CD4-positive, CD25-positive, alpha-beta regulatory T cell (primary cell): ENCODE measurements around the gene DESI2. TPM values are rescaled to one million over a fixed set of nuclear protein-coding genes. Genes with fewer than 3 reads are reported as not detected.
"Not testable (repeated sequence)": the region's sequence is repeated elsewhere in the genome, so short reads cannot be mapped to it uniquely, and the experiment has no call there.

Experiments used
- ATAC-seq, 2 donors: fragments of 150-1000 bp; cut with Tn5 transposase; one replicate each; pipeline ENCODE4 v1.10.0; 2021; ENCODE audit warnings: low read depth in 2 of 2, moderate number of reproducible peaks in 2 of 2, moderate library complexity in 1 of 2
- DNase-seq, 3 donors: peaks; one replicate each; pipeline versions ENCODE4 v3.0.0 to v3.0.0-alpha.2; 2012 to 2022; ENCODE audit warnings: mixed read lengths in 1 of 3
- H3K27ac ChIP-seq: one replicate; pipeline ENCODE4 v1.7.0; 2013; ENCODE audit warnings: mild to moderate bottlenecking, low read length; ENCODE audit not compliant: insufficient read depth, poor library complexity, severe bottlenecking
- H3K27me3 ChIP-seq: one replicate; pipeline ENCODE4 v1.7.0; 2013; ENCODE audit warnings: low read length; ENCODE audit not compliant: control insufficient read depth, insufficient read depth
- H3K36me3 ChIP-seq: one replicate; pipeline ENCODE4 v1.7.0; 2013; ENCODE audit warnings: mild to moderate bottlenecking, low read length, moderate library complexity; ENCODE audit not compliant: control insufficient read depth, insufficient read depth
- H3K4me1 ChIP-seq: 2 replicates; pipeline ENCODE4 v1.7.0; 2013; ENCODE audit warnings: mild to moderate bottlenecking, low read length; ENCODE audit not compliant: insufficient read depth, control insufficient read depth, poor library complexity, severe bottlenecking
- H3K4me3 ChIP-seq: one replicate; pipeline ENCODE4 v1.7.0; 2013; ENCODE audit warnings: low read depth, mild to moderate bottlenecking, low read length, moderate library complexity
- H3K9me3 ChIP-seq, 2 experiments: 1 replicate in 1 of 2; 2 replicates in 1 of 2; pipeline ENCODE4 v1.7.0; 2013; ENCODE audit warnings: low read length in 2 of 2, mild to moderate bottlenecking in 1 of 2, moderate library complexity in 1 of 2; ENCODE audit not compliant: control insufficient read depth in 2 of 2
- H3K27ac Mint-ChIP-seq, 3 donors: one replicate each; pipeline ENCODE4 v1.8.0; 2020 to 2022; ENCODE audit warnings: mild to moderate bottlenecking in 3 of 3, mixed read lengths in 3 of 3, moderate library complexity in 2 of 3
- H3K27me3 Mint-ChIP-seq: one replicate; pipeline ENCODE4 v1.8.0; 2022; ENCODE audit warnings: mild to moderate bottlenecking, mixed read lengths
- H3K36me3 Mint-ChIP-seq: one replicate; pipeline ENCODE4 v1.8.0; 2020; ENCODE audit warnings: mixed read lengths
- H3K4me1 Mint-ChIP-seq, 4 donors: one replicate each; pipeline ENCODE4 v1.8.0; 2020 to 2022; ENCODE audit warnings: mixed read lengths in 4 of 4, mild to moderate bottlenecking in 1 of 4
- H3K4me3 Mint-ChIP-seq, 4 donors: one replicate each; pipeline ENCODE4 v1.8.0; 2020 to 2022; ENCODE audit warnings: mild to moderate bottlenecking in 4 of 4, mixed read lengths in 4 of 4, moderate library complexity in 3 of 4
- H3K9me3 Mint-ChIP-seq, 7 donors: one replicate each; pipeline ENCODE4 v1.8.0; 2020 to 2022; ENCODE audit warnings: mixed read lengths in 7 of 7, mild to moderate bottlenecking in 3 of 7, moderate library complexity in 2 of 7
- polyA plus RNA-seq, 4 donors: library from polyadenylated mRNA; unstranded; fragments of 300-500 nt; fragmentation: Illumina TruSeq; gene quantifications; one replicate each; pipeline ENCODE4 v1.2.3, GENCODE V29; 2021
- total RNA-seq: library from RNA; stranded (reverse); gene quantifications from one replicate; pipeline ENCODE4 v1.2.3, GENCODE V29; 2022

DESI2 gene
- total and polyA plus RNA-seq, 5 donors from 2014 or later, result 15.6 to 23.7 (median 18.4) TPM

- Mint-ChIP-seq H3K4me1 (peaks cover 14 to 37% (median 22%) of the 10 kb centered on the region in 4 donors), H3K36me3 (peaks cover 14% of the 10 kb centered on the region)
- DNase-seq, H3K27ac ChIP-seq, H3K36me3 ChIP-seq, H3K4me1 ChIP-seq, ATAC-seq, H3K4me3 ChIP-seq, H3K4me3 Mint-ChIP-seq, H3K9me3 Mint-ChIP-seq, H3K9me3 ChIP-seq, H3K27me3 ChIP-seq, H3K27me3 Mint-ChIP-seq, H3K27ac Mint-ChIP-seq: not testable (repeated sequence)
Measured at GRCh38 chr1:244666672-244667418, 13.9 kb downstream of the DESI2 start.

GRCh38 chr1:244667797-244668196 is 14.9 kb downstream of the DESI2 start:
- Mint-ChIP-seq H3K36me3 (peaks cover 19% of the 10 kb centered on the region), H3K4me1 (peaks cover 14 to 32% (median 16%) of the 10 kb centered on the region in 4 donors), H3K4me3 (no peak overlapping the region), H3K27me3 (no peaks in the 10 kb centered on the region), H3K9me3 (no peaks in the 10 kb centered on the region), H3K27ac (no peak overlapping the region)
- Histone ChIP-seq H3K4me1 (no peaks in the 10 kb centered on the region), H3K4me3 (no peak overlapping the region), H3K27me3 (no peaks in the 10 kb centered on the region), H3K36me3 (peaks cover 2% of the 10 kb centered on the region), H3K27ac (no peak overlapping the region), H3K9me3 (no peaks in the 10 kb centered on the region)
- DNase-seq, result no peak
- ATAC-seq, result no peak

GRCh38 chr1:244672946-244673682 is 20.2 kb downstream of the DESI2 start:
- Histone ChIP-seq H3K9me3 (no peaks in the 10 kb centered on the region), H3K27ac (no peak overlapping the region), H3K4me3 (no peak overlapping the region), H3K36me3 (peaks cover 2% of the 10 kb centered on the region), H3K27me3 (no peaks in the 10 kb centered on the region), H3K4me1 (no peaks in the 10 kb centered on the region)
- no peak for ATAC-seq
- Mint-ChIP-seq H3K4me1 (peaks cover 38 to 48% (median 42%) of the 10 kb centered on the region in 4 donors), H3K27me3 (no peaks in the 10 kb centered on the region), H3K36me3 (peaks cover 29% of the 10 kb centered on the region), H3K9me3 (no peaks in the 10 kb centered on the region), H3K27ac (peak overlapping the region in 2 of 3 donors; percentile 11 to 69), H3K4me3 (no peak overlapping the region)
- no peak for DNase-seq

- no peak for ATAC-seq
- DNase-seq, result no peak
- H3K27ac ChIP-seq, result no peak overlapping the region
- H3K27ac Mint-ChIP-seq, result no peak overlapping the region
- H3K27me3 Mint-ChIP-seq, result no peaks in the 10 kb centered on the region
- no peaks in the 10 kb centered on the region for H3K9me3 Mint-ChIP-seq
- H3K36me3 ChIP-seq, result peaks cover 2% of the 10 kb centered on the region
- no peak overlapping the region for H3K4me3 ChIP-seq
- no peaks in the 10 kb centered on the region for H3K27me3 ChIP-seq
- no peak overlapping the region for H3K4me3 Mint-ChIP-seq
- peaks cover 34% of the 10 kb centered on the region for H3K36me3 Mint-ChIP-seq
- H3K4me1 Mint-ChIP-seq, result peaks cover 35 to 47% (median 43%) of the 10 kb centered on the region in 4 donors
- H3K4me1 ChIP-seq, result no peaks in the 10 kb centered on the region
- H3K9me3 ChIP-seq, result no peaks in the 10 kb centered on the region
Measured at GRCh38 chr1:244674446-244674845, 21.5 kb downstream of the DESI2 start.

DNA sequence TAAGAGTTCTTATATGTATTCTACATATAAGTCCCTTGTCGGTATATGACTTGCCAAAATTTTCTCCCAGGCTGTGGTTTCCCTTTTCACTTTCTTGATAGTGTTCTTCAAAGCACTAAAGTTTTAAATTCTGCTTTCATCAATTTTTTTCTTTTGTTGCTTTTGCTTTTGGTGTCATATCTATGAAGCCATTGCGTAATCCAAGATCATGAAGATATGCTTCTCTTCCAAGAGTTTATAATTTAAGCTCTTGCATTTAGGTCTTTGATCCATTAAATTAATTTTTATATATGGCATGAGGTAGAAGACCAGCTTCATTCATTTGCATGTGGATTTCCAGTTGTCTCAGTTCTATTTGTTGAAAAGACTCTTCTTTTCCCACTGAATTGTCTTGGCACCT is 22.2 kb downstream of the DESI2 start:
- H3K4me1 ChIP-seq, result no peaks in the 10 kb centered on the region
- no peak overlapping the region for H3K4me3 Mint-ChIP-seq
- no peak overlapping the region for H3K4me3 ChIP-seq
- H3K27me3 Mint-ChIP-seq, result no peaks in the 10 kb centered on the region
- ATAC-seq (no peak), DNase-seq (no peak)
- H3K4me1 Mint-ChIP-seq, result peaks cover 37 to 52% (median 43%) of the 10 kb centered on the region in 4 donors
- no peaks in the 10 kb centered on the region for H3K27me3 ChIP-seq
- no peaks in the 10 kb centered on the region for H3K9me3 ChIP-seq
- H3K36me3 Mint-ChIP-seq, result peaks cover 35% of the 10 kb centered on the region
- H3K27ac ChIP-seq, result no peak overlapping the region
- peak overlapping the region in 1 of 3 donors; percentile 38 for H3K27ac Mint-ChIP-seq
- no peaks in the 10 kb centered on the region for H3K9me3 Mint-ChIP-seq
- H3K36me3 ChIP-seq, result peaks cover 5% of the 10 kb centered on the region

GRCh38 chr1:244678697-244679096 is 25.8 kb downstream of the DESI2 start:
- Mint-ChIP-seq H3K4me1 (peaks cover 33 to 57% (median 42%) of the 10 kb centered on the region in 4 donors), H3K4me3 (no peak overlapping the region), H3K27ac (no peak overlapping the region), H3K9me3 (peaks cover 0 to 2% (median 0%) of the 10 kb centered on the region in 7 donors), H3K36me3 (peaks cover 33% of the 10 kb centered on the region), H3K27me3 (no peaks in the 10 kb centered on the region)
- Histone ChIP-seq H3K9me3 (no peaks in the 10 kb centered on the region), H3K4me1 (no peaks in the 10 kb centered on the region), H3K27ac (no peak overlapping the region), H3K27me3 (no peaks in the 10 kb centered on the region), H3K36me3 (peaks cover 7% of the 10 kb centered on the region), H3K4me3 (no peak overlapping the region)
- no peak for ATAC-seq
- no peak for DNase-seq

- no peak overlapping the region for H3K4me3 ChIP-seq
- H3K36me3 ChIP-seq, result peaks cover 7% of the 10 kb centered on the region
- Mint-ChIP-seq H3K4me3 (no peak overlapping the region), H3K27me3 (no peaks in the 10 kb centered on the region), H3K4me1 (peaks cover 23 to 48% (median 35%) of the 10 kb centered on the region in 4 donors), H3K36me3 (peaks cover 27% of the 10 kb centered on the region), H3K9me3 (peaks cover 0 to 2% (median 0%) of the 10 kb centered on the region in 7 donors), H3K27ac (no peak overlapping the region)
- H3K27ac ChIP-seq, result no peak overlapping the region
- H3K4me1 ChIP-seq, result no peaks in the 10 kb centered on the region
- no peaks in the 10 kb centered on the region for H3K9me3 ChIP-seq
- no peaks in the 10 kb centered on the region for H3K27me3 ChIP-seq
- DNase-seq (no peak), ATAC-seq (no peak)
Measured at GRCh38 chr1:244680667-244681066, 27.7 kb downstream of the DESI2 start.
